Upper lobe of right lung (tissue), 1 donor: ENCODE results near the gene TOM1L2. TPM values are rescaled to one million over a fixed set of nuclear protein-coding genes. Genes with fewer than 3 reads are reported as not detected.

Experiments
- ATAC-seq: fragments of 200-7000 bp; cut with Tn5 transposase; one replicate; pipeline ENCODE4 v1.9.1; 2020; ENCODE audit warnings: mild to moderate bottlenecking, moderate library complexity
- DNase-seq: peaks from one replicate; pipeline ENCODE4 v3.0.0-alpha.2; 2020
- H3K27ac ChIP-seq: fragments of 200-600 bp; one replicate; pipeline ENCODE4 v1.8.0; 2022
- H3K27me3 ChIP-seq: fragments of 200-600 bp; one replicate; pipeline ENCODE4 v1.8.0; 2022; ENCODE audit warnings: mild to moderate bottlenecking
- H3K36me3 ChIP-seq: fragments of 200-600 bp; one replicate; pipeline ENCODE4 v1.8.0; 2022
- H3K4me1 ChIP-seq: fragments of 200-600 bp; one replicate; pipeline ENCODE4 v1.8.0; 2022
- H3K4me3 ChIP-seq: fragments of 200-600 bp; one replicate; pipeline ENCODE4 v1.8.0; 2022; ENCODE audit warnings: mild to moderate bottlenecking
- H3K9me3 ChIP-seq: fragments of 200-600 bp; one replicate; pipeline ENCODE4 v1.8.0; 2022
- intact Hi-C: fragments of 100-400 bp; cut with DNase I; formaldehyde crosslinking; loops from one replicate; pipeline ENCODE4 v1.11.0; 2022
- total RNA-seq: library from RNA; stranded (reverse); fragmentation: NEBNext Ultra II Directional; extraction: Animal tissue kit (Norgen Biotek cat#: 25700); gene quantifications from one replicate; pipeline ENCODE4 v1.2.1, GENCODE V29; 2021
- TF ChIP-seq, protein P1 (sequence below): fragments of 200-600 bp; IDR thresholded peaks from one replicate; pipeline ENCODE4 v1.8.0; 2022; ENCODE audit warnings: antibody characterized with exemption
- donor health status: DM: no; HTN: yes; CAD: no; lungs with severe emphysema.

TOM1L2 gene
- total RNA-seq, 1 donor from 2014 or later = 76.7 TPM

DNA sequence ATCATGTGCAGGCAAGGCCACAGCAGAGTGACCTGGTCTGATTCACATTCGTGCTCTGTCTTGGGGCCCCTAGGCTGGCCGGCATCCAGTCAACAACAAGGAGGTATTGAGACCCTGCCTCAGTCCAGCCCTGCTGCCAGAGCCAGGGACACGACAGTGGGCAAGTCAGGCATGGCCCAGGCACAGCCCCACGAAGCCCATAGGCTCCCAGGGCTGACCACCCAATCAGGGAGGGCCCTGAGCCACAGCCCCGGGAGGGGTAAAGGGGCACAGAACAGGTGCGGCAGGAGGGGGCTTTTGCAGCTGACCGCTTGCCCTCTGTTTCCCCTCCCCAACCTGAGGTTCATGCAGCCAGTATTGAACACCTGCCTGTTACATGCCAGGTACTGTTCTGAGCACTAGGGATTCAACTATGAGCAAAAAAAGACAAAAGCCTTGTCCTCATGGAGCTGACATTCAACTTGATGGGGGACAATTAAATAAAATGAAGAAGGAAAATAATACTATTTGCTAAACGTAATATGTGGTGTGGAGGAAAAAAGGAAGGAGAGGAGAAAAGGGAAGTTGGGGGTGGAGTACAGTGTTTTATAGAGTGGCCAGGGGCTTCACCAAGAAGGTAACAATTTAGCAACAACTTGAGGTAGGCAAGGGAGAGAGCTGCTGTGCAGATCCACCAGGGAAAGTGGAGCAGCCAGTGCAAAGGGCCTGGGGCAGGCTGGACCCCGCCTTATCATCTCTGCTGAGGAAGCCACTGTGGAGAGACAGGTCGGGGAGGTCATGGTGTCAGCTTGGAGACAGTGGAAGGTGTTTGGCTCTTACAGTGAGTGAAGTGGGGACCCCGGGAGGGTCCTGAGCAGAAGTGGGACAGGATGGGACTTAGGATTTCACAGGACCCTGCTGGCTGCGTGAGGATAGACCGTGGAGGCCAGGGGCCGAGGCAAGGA is 6.6 kb upstream of the TOM1L2 start:
- H3K9me3 ChIP-seq = no peaks in the 10 kb centered on the region
- H3K27ac ChIP-seq = no peak overlapping the region
- H3K36me3 ChIP-seq = no peaks in the 10 kb centered on the region
- H3K4me1 ChIP-seq = no peaks in the 10 kb centered on the region
- intact Hi-C loops = no loop called here
- no peaks in the 10 kb centered on the region for H3K27me3 ChIP-seq
- DNase-seq (peak; percentile 49), ATAC-seq (no peak)
- TF ChIP-seq, protein P1, sequence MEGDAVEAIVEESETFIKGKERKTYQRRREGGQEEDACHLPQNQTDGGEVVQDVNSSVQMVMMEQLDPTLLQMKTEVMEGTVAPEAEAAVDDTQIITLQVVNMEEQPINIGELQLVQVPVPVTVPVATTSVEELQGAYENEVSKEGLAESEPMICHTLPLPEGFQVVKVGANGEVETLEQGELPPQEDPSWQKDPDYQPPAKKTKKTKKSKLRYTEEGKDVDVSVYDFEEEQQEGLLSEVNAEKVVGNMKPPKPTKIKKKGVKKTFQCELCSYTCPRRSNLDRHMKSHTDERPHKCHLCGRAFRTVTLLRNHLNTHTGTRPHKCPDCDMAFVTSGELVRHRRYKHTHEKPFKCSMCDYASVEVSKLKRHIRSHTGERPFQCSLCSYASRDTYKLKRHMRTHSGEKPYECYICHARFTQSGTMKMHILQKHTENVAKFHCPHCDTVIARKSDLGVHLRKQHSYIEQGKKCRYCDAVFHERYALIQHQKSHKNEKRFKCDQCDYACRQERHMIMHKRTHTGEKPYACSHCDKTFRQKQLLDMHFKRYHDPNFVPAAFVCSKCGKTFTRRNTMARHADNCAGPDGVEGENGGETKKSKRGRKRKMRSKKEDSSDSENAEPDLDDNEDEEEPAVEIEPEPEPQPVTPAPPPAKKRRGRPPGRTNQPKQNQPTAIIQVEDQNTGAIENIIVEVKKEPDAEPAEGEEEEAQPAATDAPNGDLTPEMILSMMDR = no peak
- no peak overlapping the region for H3K4me3 ChIP-seq

DNA sequence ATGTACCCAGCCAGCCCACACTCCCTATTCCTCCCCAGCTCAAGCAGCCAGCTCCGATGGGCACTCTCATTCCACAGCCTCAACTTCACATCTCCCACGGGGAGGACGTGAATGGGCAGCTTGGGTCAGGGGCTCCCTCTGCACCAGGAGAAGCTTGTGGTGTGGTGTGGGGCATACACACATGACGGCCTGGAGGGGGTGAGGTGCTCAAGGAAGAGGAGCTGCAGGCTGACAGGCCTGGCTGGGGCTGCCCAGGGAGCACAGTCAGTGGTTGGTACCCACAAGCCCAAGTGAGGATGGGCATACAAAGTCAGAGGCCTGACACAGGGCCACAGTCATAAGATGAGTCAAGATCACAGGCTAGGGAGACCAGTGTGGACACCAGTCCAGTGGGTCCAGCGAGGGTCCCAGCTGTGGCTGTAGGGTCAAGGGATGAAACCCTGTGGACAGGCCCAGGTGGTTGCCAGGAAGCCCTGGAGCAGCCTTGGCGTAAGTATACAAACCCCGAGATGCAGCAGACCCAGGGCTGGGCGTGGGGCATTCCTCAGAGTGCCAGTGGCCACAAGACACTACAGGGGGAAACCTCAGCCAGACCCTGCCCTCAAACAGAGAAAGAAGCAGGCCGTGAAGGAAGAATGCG is 4.9 kb upstream of the TOM1L2 start:
- H3K4me1 ChIP-seq = peaks cover 6% of the 10 kb centered on the region
- H3K9me3 ChIP-seq = no peaks in the 10 kb centered on the region
- ATAC-seq (no peak), DNase-seq (peak; percentile 44)
- H3K36me3 ChIP-seq = no peaks in the 10 kb centered on the region
- H3K4me3 ChIP-seq = no peak overlapping the region
- no peak overlapping the region for H3K27ac ChIP-seq
- intact Hi-C loops = no loop called here
- H3K27me3 ChIP-seq = no peaks in the 10 kb centered on the region
- TF ChIP-seq, protein P1 = no peak

DNA sequence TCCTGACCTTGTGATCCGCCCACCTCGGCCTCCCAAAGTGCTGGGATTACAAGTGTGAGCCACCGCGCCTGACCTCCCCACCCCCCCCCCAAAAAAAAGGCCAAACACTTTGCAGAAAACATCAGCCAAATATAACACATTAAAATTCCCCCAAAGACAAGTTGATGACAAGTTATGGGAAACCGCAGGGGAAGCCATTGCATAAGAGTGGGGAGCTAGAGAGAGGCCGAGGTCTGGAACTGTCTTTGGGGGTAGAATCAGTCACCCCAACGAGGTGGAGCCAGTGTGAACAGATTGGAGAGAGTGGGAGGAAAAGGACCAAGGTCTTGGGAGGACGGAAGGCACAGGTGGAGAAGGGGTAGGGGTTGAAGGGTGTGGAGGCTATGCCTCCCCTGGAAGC is 3.2 kb upstream of the TOM1L2 start:
- Histone ChIP-seq H3K4me1 (peaks cover 18% of the 10 kb centered on the region), H3K27ac (no peak overlapping the region), H3K27me3 (no peaks in the 10 kb centered on the region), H3K4me3 (no peak overlapping the region), H3K36me3 (no peaks in the 10 kb centered on the region), H3K9me3 (no peaks in the 10 kb centered on the region)
- intact Hi-C loops = no loop called here
- DNase-seq (no peak), ATAC-seq (no peak)
- TF ChIP-seq, protein P1 = no peak

DNA sequence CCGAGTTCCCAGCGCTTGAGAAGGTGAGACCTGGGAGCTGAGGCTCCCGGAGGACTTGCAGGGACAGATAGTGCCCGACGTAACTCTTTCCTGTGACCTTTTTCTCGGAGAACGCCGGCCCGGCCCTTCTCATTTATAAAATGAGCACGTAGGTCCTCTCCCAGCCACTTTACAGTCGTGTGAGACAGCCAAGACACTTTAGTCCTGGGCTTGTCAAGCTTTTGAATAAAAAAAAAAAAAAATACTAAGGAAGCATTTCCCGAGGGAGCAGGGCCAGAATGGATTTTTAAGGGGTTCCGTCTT is 703 bp upstream of the TOM1L2 start:
- ATAC-seq = no peak
- TF ChIP-seq, protein P1 = no peak
- intact Hi-C loops = no loop called here
- Histone ChIP-seq H3K27ac (peak overlapping the region; percentile 73), H3K27me3 (no peaks in the 10 kb centered on the region), H3K4me3 (peak overlapping the region; percentile 56), H3K4me1 (peaks cover 27% of the 10 kb centered on the region), H3K9me3 (no peaks in the 10 kb centered on the region), H3K36me3 (no peaks in the 10 kb centered on the region)
- no peak for DNase-seq

DNA sequence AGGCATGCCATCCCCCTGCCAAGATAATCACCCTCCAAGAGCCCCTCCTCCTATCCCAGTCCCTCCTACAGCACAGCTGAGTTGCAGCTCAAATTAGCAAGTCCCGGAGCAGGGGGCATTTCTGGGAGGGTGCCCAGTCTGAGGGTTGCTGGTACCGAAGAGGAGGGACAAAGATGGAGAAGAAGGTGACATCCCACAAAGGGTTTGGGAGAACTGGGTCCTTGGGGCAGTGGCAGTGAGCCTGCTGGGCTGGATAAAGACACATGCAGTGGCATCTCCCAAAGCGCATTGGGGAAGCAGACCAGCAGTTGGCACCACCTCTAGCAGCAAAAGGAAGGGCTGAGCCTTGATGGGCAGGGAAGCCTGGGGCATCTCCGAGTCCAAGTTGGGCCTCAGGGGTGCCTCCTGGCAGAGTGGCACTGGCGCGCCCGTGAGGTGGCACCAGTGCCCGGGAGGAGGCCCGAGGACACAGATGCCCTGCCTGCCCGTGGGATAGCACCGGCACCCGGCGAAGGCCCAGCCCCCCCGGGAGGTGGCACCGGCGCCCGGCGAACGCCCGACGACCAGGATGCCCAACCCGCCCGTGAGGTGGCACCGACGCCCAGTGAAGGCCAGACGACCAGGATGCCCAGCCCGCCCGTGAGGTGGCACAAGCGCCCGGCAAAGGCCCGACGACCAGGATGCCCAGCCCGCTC is 622 bp downstream of the TOM1L2 start:
- peak overlapping the region; percentile 90 for H3K27ac ChIP-seq
- intact Hi-C loops = no loop called here
- ATAC-seq = peak; percentile 4

More for the DNA sequence above, 622 bp downstream of the TOM1L2 start:
- TF ChIP-seq, protein P1 = no peak
- H3K4me1 ChIP-seq = peaks cover 27% of the 10 kb centered on the region
- H3K9me3 ChIP-seq = no peaks in the 10 kb centered on the region
- no peaks in the 10 kb centered on the region for H3K36me3 ChIP-seq
- peak; percentile 82 for DNase-seq
- no peaks in the 10 kb centered on the region for H3K27me3 ChIP-seq
- peak overlapping the region; percentile 80 for H3K4me3 ChIP-seq
